Caco-2 (cell line): ENCODE measurements around the gene TUT4. TPM values are rescaled to one million over a fixed set of nuclear protein-coding genes. Genes with fewer than 3 reads are reported as not detected.
"Not testable (repeated sequence)": the region's sequence is repeated elsewhere in the genome, so short reads cannot be mapped to it uniquely, and the experiment has no call there.

Experiments used
- BruUV-seq: library from RNA; stranded (reverse); fragments of 400-500 nt; replicated peaks from 2 replicates; lab custom pipeline; 2021; lab: Mats Ljungman, UMichigan
- CTCF ChIA-PET: fragments of 300-600 bp; sonication (Branson Sonifier 250); formaldehyde crosslinking; loops from one replicate; lab custom pipeline; 2022; ENCODE audit warnings: antibody characterized with exemption; lab: Charles Lee
- POLR2A ChIA-PET: fragments of 300-600 bp; sonication (Branson Sonifier 250); formaldehyde crosslinking; loops from one replicate; lab custom pipeline; 2022; ENCODE audit warnings: antibody characterized with exemption; lab: Charles Lee
- DNase-seq, 2 experiments: peaks; one replicate each; pipeline versions ENCODE4 v3.0.0 to v3.0.0-alpha.2; 2020 to 2022
- H3K27me3 ChIP-seq: replicated peaks from 2 replicates; pipeline ENCODE4 v1.6.0; 2011; ENCODE audit warnings: low read length; ENCODE audit not compliant: control insufficient read depth, insufficient read depth
- H3K36me3 ChIP-seq: 2 replicates; pipeline ENCODE4 v1.5.1; 2011; ENCODE audit warnings: low read length; ENCODE audit not compliant: control insufficient read depth, insufficient read depth
- H3K4me1 ChIP-seq: fragments of 250-450 bp; sonication (Bioruptor Pico); 2 replicates; pipeline ENCODE4 v1.5.1; 2020; ENCODE audit warnings: mild to moderate bottlenecking
- H3K4me3 ChIP-seq: 2 replicates; pipeline ENCODE4 v1.5.1; 2011; ENCODE audit warnings: low read depth, mild to moderate bottlenecking, control low read depth, low read length
- H3K9me3 ChIP-seq: fragments of 250-450 bp; sonication (Bioruptor Pico); 2 replicates; pipeline ENCODE4 v1.5.1; 2020; ENCODE audit warnings: mild to moderate bottlenecking, moderate library complexity
- H3K27ac Mint-ChIP-seq: one replicate; pipeline ENCODE4 v1.8.0; 2022; ENCODE audit warnings: mixed read lengths; ENCODE audit not compliant: unreplicated experiment
- H3K27me3 Mint-ChIP-seq: one replicate; pipeline ENCODE4 v1.8.0; 2022; ENCODE audit warnings: mixed read lengths; ENCODE audit not compliant: insufficient read depth, unreplicated experiment
- H3K36me3 Mint-ChIP-seq: one replicate; pipeline ENCODE4 v1.8.0; 2022; ENCODE audit warnings: mild to moderate bottlenecking, mixed read lengths; ENCODE audit not compliant: insufficient read depth, unreplicated experiment
- H3K4me1 Mint-ChIP-seq: one replicate; pipeline ENCODE4 v1.8.0; 2022; ENCODE audit warnings: low read depth, mixed read lengths; ENCODE audit not compliant: unreplicated experiment
- H3K4me3 Mint-ChIP-seq: one replicate; pipeline ENCODE4 v1.8.0; 2022; ENCODE audit warnings: mild to moderate bottlenecking, moderate library complexity, mixed read lengths; ENCODE audit not compliant: unreplicated experiment
- H3K9me3 Mint-ChIP-seq: one replicate; pipeline ENCODE4 v1.8.0; 2022; ENCODE audit warnings: mixed read lengths; ENCODE audit not compliant: unreplicated experiment
- CTCF ChIP-seq, 2 experiments: fragments of 200-600 bp in 1 of 2; IDR thresholded peaks; 1 replicate in 1 of 2; 2 replicates in 1 of 2; pipeline versions ENCODE4 v1.5.1 to v1.8.0; 2011 to 2022; ENCODE audit warnings: antibody characterized with exemption in 1 of 2, control low read depth in 1 of 2, inconsistent platforms in 1 of 2, low read depth in 1 of 2, low read length in 1 of 2, mild to moderate bottlenecking in 1 of 2, moderate library complexity in 1 of 2; ENCODE audit not compliant: insufficient read depth in 1 of 2, severe bottlenecking in 1 of 2, unreplicated experiment in 1 of 2
- intact Hi-C: fragments of 100-400 bp; cut with micrococcal nuclease; formaldehyde crosslinking; loops from one replicate; pipeline ENCODE4 v1.10.0; 2022; ENCODE audit not compliant: unreplicated experiment
- total RNA-seq: library from RNA; stranded (reverse); gene quantifications from 2 replicates; pipeline ENCODE4 v1.2.3, GENCODE V29; 2022

Gene TUT4
- total RNA-seq, 1 experiment from 2014 or later, result 54.9 TPM

GRCh38 chr1:52582116-52582696, 29.3 kb upstream of the TUT4 start:
- H3K27ac Mint-ChIP-seq, result no peak overlapping the region
- no peaks in the 10 kb centered on the region for H3K4me1 Mint-ChIP-seq
- CTCF ChIA-PET, result no interaction called here
- Histone ChIP-seq H3K27me3 (no peaks in the 10 kb centered on the region), H3K9me3 (no peaks in the 10 kb centered on the region), H3K36me3 (no peaks in the 10 kb centered on the region), H3K4me3 (no peak overlapping the region), H3K4me1 (no peaks in the 10 kb centered on the region)
- TF ChIP-seq CTCF (IDR thresholded peaks at IDR 0.05; ENCODE audit: insufficient read depth in 1 of 2, low read depth in 1 of 2, low read length in 1 of 2, severe bottlenecking in 1 of 2, unreplicated experiment in 1 of 2), result no peak
- no TSS peak for BruUV-seq
- no peaks in the 10 kb centered on the region for H3K36me3 Mint-ChIP-seq
- H3K9me3 Mint-ChIP-seq, result no peaks in the 10 kb centered on the region
- intact Hi-C loops, result no loop called here
- POLR2A ChIA-PET, result no interaction called here
- no peaks in the 10 kb centered on the region for H3K27me3 Mint-ChIP-seq
- no peak overlapping the region for H3K4me3 Mint-ChIP-seq
- DNase-seq, result no peak

GRCh38 chr1:52580283-52580682, 27.4 kb upstream of the TUT4 start:
- no peaks in the 10 kb centered on the region for H3K36me3 ChIP-seq
- Mint-ChIP-seq H3K27ac (no peak overlapping the region), H3K4me1 (no peaks in the 10 kb centered on the region), H3K4me3 (no peak overlapping the region), H3K27me3 (no peaks in the 10 kb centered on the region), H3K9me3 (no peaks in the 10 kb centered on the region), H3K36me3 (no peaks in the 10 kb centered on the region)
- ChIA-PET CTCF (no interaction called here), POLR2A (no interaction called here)
- no TSS peak for BruUV-seq
- no peaks in the 10 kb centered on the region for H3K9me3 ChIP-seq
- intact Hi-C loops, result no loop called here
- no peaks in the 10 kb centered on the region for H3K27me3 ChIP-seq
- H3K4me1 ChIP-seq, result no peaks in the 10 kb centered on the region
- no peak overlapping the region for H3K4me3 ChIP-seq
- no peak for DNase-seq
- no peak for TF ChIP-seq CTCF (IDR thresholded peaks at IDR 0.05; ENCODE audit: insufficient read depth in 1 of 2, low read depth in 1 of 2, low read length in 1 of 2, severe bottlenecking in 1 of 2, unreplicated experiment in 1 of 2)

GRCh38 chr1:52579415-52579814, 26.5 kb upstream of the TUT4 start:
- Mint-ChIP-seq H3K9me3 (no peaks in the 10 kb centered on the region), H3K4me3 (no peak overlapping the region), H3K4me1 (no peaks in the 10 kb centered on the region), H3K27me3 (no peaks in the 10 kb centered on the region), H3K27ac (no peak overlapping the region), H3K36me3 (no peaks in the 10 kb centered on the region)
- Histone ChIP-seq H3K4me1 (no peaks in the 10 kb centered on the region), H3K27me3 (no peaks in the 10 kb centered on the region), H3K36me3 (no peaks in the 10 kb centered on the region), H3K9me3 (no peaks in the 10 kb centered on the region), H3K4me3 (no peak overlapping the region)
- no peak for DNase-seq
- no TSS peak for BruUV-seq
- intact Hi-C loops, result no loop called here
- CTCF ChIA-PET, result no interaction called here
- TF ChIP-seq CTCF (IDR thresholded peaks at IDR 0.05; ENCODE audit: insufficient read depth in 1 of 2, low read depth in 1 of 2, low read length in 1 of 2, severe bottlenecking in 1 of 2, unreplicated experiment in 1 of 2), result no peak
- POLR2A ChIA-PET, result no interaction called here

- H3K4me3 Mint-ChIP-seq, H3K4me1 Mint-ChIP-seq, POLR2A ChIA-PET, intact Hi-C loops, BruUV-seq, H3K27ac Mint-ChIP-seq, H3K4me1 ChIP-seq, H3K4me3 ChIP-seq, DNase-seq, CTCF ChIA-PET, H3K27me3 Mint-ChIP-seq, H3K27me3 ChIP-seq, H3K36me3 Mint-ChIP-seq, H3K9me3 ChIP-seq, H3K9me3 Mint-ChIP-seq, H3K36me3 ChIP-seq: not testable (repeated sequence)
These were observed 25.2 kb upstream of the TUT4 start for GRCh38 chr1:52578066-52578465.
